PFSK-1 (cell line): ENCODE data around the gene CEP350.

ENCODE experiments used
- FOXP2 ChIP-seq: optimal IDR thresholded peaks from 2 replicates; pipeline ENCODE3; 2011; ENCODE audit warnings: borderline replicate concordance, control low read depth, inconsistent platforms; ENCODE audit not compliant: insufficient read depth; ENCODE audit errors: extremely low read length, extremely low read depth
- POLR2AphosphoS5 ChIP-seq: IDR thresholded peaks from 2 replicates; pipeline ENCODE4 v1.6.1; 2012; ENCODE audit warnings: low read depth, mild to moderate bottlenecking, control low read depth, low read length, moderate library complexity
- SIN3A ChIP-seq: IDR thresholded peaks from 2 replicates; pipeline ENCODE4 v1.6.1; 2012; ENCODE audit warnings: mild to moderate bottlenecking, low read length, moderate library complexity, borderline replicate concordance; ENCODE audit not compliant: insufficient read depth
- TAF1 ChIP-seq: IDR thresholded peaks from 2 replicates; pipeline ENCODE4 v1.6.1; 2012; ENCODE audit warnings: low read length, control low read depth, borderline replicate concordance; ENCODE audit not compliant: insufficient read depth
- TF ChIP-seq, protein P1 (sequence below), 2 experiments: IDR thresholded peaks; 2 replicates each; pipeline versions ENCODE4 v1.6.1 to v1.8.0; 2011 to 2012; ENCODE audit warnings: low read depth in 2 of 2, low read length in 2 of 2, control low read depth in 1 of 2, inconsistent platforms in 1 of 2, mild to moderate bottlenecking in 1 of 2, moderate library complexity in 1 of 2; ENCODE audit not compliant: insufficient read depth in 1 of 2

- TF ChIP-seq, protein P1, sequence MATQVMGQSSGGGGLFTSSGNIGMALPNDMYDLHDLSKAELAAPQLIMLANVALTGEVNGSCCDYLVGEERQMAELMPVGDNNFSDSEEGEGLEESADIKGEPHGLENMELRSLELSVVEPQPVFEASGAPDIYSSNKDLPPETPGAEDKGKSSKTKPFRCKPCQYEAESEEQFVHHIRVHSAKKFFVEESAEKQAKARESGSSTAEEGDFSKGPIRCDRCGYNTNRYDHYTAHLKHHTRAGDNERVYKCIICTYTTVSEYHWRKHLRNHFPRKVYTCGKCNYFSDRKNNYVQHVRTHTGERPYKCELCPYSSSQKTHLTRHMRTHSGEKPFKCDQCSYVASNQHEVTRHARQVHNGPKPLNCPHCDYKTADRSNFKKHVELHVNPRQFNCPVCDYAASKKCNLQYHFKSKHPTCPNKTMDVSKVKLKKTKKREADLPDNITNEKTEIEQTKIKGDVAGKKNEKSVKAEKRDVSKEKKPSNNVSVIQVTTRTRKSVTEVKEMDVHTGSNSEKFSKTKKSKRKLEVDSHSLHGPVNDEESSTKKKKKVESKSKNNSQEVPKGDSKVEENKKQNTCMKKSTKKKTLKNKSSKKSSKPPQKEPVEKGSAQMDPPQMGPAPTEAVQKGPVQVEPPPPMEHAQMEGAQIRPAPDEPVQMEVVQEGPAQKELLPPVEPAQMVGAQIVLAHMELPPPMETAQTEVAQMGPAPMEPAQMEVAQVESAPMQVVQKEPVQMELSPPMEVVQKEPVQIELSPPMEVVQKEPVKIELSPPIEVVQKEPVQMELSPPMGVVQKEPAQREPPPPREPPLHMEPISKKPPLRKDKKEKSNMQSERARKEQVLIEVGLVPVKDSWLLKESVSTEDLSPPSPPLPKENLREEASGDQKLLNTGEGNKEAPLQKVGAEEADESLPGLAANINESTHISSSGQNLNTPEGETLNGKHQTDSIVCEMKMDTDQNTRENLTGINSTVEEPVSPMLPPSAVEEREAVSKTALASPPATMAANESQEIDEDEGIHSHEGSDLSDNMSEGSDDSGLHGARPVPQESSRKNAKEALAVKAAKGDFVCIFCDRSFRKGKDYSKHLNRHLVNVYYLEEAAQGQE (IDR thresholded peaks at IDR 0.05; ENCODE audit: insufficient read depth in 1 of 2, low read depth in 2 of 2, low read length in 2 of 2), result no peak
- TF ChIP-seq POLR2AphosphoS5 (no peak), TAF1 (no peak), SIN3A (no peak), FOXP2 (no peak)
These were observed 138.5 kb downstream of the CEP350 start for GRCh38 chr1:180092931-180093650.
